Skin epidermis (tissue), 12 donors: Measurements from ENCODE around the gene SNPH.

Experiments
- H3K27ac ChIP-seq, 21 experiments: fragments of 200-600 bp; sonication (generic) in 11 of 21; one replicate each; pipeline ENCODE4 v1.5.0; 2020; ENCODE audit warnings: mild to moderate bottlenecking in 3 of 21, inconsistent platforms in 2 of 21, moderate library complexity in 2 of 21
- H3K4me3 ChIP-seq, 7 experiments: fragments of 200-600 bp; sonication (generic) in 2 of 7; one replicate each; pipeline ENCODE4 v1.5.0; 2020; ENCODE audit warnings: inconsistent platforms in 2 of 7, mild to moderate bottlenecking in 2 of 7, moderate library complexity in 1 of 7

The SNPH gene

DNA sequence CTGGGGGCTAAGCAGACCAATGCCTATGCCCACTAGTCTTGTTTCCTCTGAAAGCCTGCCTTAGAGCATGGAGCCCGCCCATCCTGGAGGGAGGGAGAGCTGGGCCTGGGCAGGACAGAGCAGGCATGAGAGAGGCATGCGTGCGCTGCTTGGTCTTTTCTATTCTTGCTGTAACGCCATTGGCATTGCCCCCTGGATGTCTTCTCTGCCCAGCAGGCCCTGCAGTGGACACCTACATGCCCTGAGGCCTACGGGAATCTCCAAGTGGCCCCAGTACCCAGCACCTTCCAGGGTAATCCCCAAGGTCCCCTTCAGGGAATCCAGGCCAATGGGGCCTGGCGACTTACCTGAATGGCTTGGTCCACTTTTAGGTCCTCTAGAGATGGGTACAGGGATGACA is 53.9 kb downstream of the SNPH start:
- Histone ChIP-seq H3K27ac (no peak overlapping the region), H3K4me3 (no peak overlapping the region)

- Histone ChIP-seq H3K27ac (peak overlapping the region in 2 of 21 experiments; percentile 7 to 63), H3K4me3 (no peak overlapping the region)
These were observed 55.0 kb downstream of the SNPH start for GRCh38 chr20:1320902-1321653.

DNA sequence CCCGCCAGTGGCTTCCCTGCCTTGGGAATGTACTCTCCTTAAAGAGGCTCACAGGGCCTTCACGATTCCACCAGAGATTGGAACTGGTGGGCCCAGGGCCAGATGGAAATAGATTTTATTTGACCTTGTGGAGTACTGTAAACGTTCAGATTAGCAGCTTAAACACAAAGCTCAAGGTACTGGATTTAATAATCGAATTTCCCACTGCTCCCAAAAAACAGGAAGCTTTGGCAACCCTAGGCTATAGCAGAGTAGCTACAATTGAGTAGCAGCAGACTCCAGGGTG is 55.5 kb downstream of the SNPH start:
- H3K4me3 ChIP-seq: no peak overlapping the region
- H3K27ac ChIP-seq: peak overlapping the region in 5 of 21 experiments; percentile 63 to 99 (median 78)

DNA sequence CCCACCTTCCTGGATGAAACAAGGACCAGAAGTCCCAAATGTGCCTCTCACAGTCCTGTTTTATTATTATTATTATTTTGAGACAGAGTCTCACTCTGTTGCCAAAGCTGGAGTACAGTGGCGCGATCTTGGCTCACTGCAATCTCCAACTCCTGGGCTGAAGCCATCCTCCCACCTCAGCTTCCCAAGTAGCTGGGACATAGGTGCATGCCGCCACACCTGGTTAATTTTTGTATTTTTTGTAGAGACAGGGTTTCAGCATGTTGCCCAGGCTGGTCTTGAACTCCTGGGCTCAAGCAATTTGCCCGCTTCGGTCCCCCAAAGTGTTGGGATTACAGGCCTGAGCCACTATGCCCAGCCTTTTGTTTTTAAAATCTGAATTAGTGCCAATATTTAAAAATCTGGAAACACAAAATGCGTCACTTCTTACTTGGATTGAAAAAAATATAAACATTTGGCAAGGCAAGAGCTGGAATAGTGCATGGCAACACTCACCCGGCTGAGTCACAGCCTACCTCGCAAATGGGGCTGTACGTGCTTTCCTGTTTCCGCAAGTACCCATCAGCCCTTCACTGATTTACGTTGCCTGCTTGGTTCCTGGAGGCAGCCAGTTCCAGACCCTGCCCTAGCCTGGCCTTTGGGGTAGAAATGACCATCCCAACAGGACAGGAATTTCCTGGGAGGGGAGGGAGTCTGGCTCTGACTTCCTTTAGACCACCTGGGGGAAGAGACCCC is 56.6 kb downstream of the SNPH start:
- H3K27ac ChIP-seq: peak overlapping the region in 19 of 21 experiments; percentile 52 to 99 (median 78)
- no peak overlapping the region for H3K4me3 ChIP-seq

- no peak overlapping the region for H3K4me3 ChIP-seq
- peak overlapping the region in 19 of 21 experiments; percentile 52 to 99 (median 78) for H3K27ac ChIP-seq
These were observed 57.2 kb downstream of the SNPH start for GRCh38 chr20:1323256-1323655.

GRCh38 chr20:1323830-1324597 is 57.9 kb downstream of the SNPH start:
- peak overlapping the region in 16 of 21 experiments; percentile 8 to 99 (median 98) for H3K27ac ChIP-seq
- no peak overlapping the region for H3K4me3 ChIP-seq

- H3K27ac ChIP-seq: peak overlapping the region in 19 of 21 experiments; percentile 62 to 99 (median 98)
- peak overlapping the region; percentile 57 to 77 (median 65) for H3K4me3 ChIP-seq
These were observed 58.6 kb downstream of the SNPH start for GRCh38 chr20:1324598-1325172.

GRCh38 chr20:1325173-1326030 is 59.3 kb downstream of the SNPH start:
- H3K27ac ChIP-seq: peak overlapping the region; percentile 93 to 99 (median 98)
- H3K4me3 ChIP-seq: peak overlapping the region; percentile 57 to 77 (median 65)

GRCh38 chr20:1326031-1326930 is 60.2 kb downstream of the SNPH start:
- Histone ChIP-seq H3K27ac (peak overlapping the region; percentile 34 to 99 (median 98)), H3K4me3 (peak overlapping the region; percentile 57 to 77 (median 65))

GRCh38 chr20:1327241-1327653 is 61.2 kb downstream of the SNPH start:
- Histone ChIP-seq H3K27ac (peak overlapping the region in 20 of 21 experiments; percentile 3 to 99 (median 98)), H3K4me3 (peak overlapping the region in 1 of 7 experiments; percentile 64)

DNA sequence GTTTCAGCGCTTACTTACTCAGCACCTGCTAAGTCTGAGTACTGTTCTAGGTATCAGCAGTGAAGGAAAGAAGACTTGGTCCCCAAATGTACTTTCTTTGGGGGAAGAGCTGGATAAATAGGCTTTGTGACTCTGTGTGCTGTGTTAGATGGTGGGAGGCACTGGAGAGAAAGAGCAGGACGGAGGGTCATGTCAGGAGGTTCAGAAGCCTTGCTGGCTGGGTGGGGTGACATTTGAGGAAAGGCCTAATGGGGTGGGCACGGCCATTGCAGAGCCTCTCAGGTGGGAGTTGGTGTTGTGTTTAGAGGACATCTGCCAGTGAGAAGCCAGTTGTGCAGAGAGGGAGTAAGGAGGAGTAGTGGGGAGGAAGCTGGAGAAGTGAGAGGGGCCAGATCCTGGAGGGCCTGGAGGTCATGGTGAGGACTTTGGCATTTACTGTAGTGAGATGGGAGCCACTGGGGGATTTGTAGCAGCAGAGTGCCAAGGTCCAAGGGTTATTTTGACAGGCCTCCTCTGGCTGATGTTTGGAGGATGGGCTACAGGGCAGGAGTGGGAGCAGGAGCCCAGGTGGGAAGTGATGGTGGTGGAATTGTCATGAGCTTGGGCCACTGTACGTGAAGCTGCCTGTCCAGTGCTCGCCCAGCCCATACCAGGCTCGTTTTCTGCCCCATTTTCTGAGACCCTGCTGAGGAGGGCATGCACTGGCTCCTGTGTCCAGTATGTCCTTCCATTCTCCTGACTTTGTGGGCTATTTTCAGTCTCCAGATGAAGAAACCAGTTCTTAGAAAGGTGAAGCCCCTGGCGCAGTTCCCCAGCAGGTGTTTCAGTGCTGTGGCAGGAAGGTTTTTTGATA is 62.0 kb downstream of the SNPH start:
- Histone ChIP-seq H3K27ac (peak overlapping the region; percentile 25 to 99 (median 96)), H3K4me3 (peak overlapping the region in 5 of 7 experiments; percentile 9 to 31 (median 12))

DNA sequence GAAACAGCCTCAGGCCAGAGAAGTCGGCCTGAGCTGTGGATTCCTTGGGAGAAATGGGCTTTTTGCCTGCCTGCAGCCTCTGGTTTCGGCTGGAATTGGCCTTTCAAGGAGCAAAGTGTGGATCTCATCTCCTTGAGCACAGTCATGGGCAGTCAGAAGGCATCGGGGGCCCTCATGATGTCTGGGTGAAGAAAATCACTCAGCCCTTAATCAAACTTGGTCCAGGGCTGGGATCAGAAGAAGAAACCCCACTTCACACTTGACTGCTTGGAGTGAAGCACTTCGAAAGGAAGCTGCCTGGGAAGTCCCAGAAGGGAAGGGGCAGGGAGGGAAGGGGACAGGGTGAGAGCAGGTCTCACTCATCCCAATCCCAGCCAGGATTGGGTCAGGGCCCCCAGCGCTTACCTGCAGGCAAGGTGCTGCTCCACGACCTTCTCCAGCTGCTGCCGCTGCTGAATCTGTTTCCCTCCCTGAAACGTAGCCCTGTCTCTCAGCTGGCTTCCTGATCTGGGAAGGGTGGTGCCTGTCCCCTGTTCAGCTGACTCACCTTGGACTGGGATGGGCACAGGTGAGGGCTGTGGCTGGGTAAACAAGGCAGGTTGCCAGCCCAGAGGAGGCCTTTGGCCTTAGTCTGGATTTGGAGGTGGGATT is 62.7 kb downstream of the SNPH start, which contains the start of gene SDCBP2:
Gene SDCBP2 (minus strand): TSS at position 460 of the 651 bp plus-strand sequence. CDS start 8,723 bp downstream, outside the sequence.
- H3K4me3 ChIP-seq: peak within 1 kb of the TSS in 5 of 7 experiments; percentile 9 to 31 (median 12)
- peak within 1 kb of the TSS; percentile 25 to 99 (median 96) for H3K27ac ChIP-seq

DNA sequence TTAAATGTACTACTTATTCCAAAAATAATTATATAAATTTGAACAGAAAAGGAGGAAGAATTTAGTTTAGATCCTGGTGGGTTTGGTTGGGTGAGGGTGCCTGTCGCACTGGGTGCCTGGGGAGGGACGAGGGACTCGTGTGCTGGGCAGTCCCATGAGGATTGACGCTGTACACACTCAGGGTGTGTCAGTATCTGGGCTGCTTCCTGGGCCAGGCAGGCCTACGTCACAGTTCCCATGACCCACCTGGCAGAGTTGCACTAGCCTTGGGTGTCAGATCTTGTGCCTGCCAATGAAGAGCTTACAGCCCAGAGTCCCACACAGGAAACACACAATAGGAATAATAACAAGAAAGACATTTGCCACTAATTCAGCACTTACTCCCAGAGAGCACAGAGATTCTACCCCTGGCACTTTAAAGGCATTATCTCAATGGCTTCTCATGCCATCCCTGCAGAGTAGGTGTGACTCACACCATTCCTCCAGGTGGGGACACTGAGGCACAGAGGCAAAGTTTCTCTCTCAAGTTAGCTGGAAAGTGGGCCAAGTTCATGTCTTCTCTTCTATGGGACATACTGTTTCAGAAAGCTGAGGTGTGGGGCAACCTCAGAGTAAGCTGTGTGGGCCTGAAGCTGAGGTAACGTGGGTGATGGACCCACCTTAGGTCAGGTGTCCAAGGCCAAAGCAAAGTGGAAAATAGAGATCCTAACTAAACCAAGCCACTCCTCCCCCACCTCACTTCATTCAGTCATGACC is 64.2 kb downstream of the SNPH start:
- Histone ChIP-seq H3K27ac (peak overlapping the region in 20 of 21 experiments; percentile 25 to 99 (median 96)), H3K4me3 (no peak overlapping the region)

DNA sequence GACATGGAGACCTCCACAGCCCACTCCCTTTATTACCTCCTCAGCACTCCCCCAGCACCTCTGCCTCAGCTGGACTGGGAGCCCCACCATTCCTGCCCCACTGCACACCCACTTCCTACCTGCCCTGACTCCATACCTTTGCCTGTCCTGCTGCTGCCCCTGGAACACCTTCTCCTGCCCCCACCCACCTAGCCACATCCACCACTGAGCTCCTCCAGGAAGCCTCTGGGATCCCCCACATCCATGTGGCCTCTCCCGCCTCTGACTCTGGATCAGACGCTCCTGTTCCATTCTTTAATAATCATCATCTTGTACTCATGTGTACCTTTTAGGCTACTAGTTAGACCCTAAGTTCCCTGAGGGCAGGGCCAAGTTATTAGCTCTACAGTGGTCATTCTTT is 65.0 kb downstream of the SNPH start:
- H3K27ac ChIP-seq: peak overlapping the region in 11 of 21 experiments; percentile 27 to 99 (median 99)
- no peak overlapping the region for H3K4me3 ChIP-seq

DNA sequence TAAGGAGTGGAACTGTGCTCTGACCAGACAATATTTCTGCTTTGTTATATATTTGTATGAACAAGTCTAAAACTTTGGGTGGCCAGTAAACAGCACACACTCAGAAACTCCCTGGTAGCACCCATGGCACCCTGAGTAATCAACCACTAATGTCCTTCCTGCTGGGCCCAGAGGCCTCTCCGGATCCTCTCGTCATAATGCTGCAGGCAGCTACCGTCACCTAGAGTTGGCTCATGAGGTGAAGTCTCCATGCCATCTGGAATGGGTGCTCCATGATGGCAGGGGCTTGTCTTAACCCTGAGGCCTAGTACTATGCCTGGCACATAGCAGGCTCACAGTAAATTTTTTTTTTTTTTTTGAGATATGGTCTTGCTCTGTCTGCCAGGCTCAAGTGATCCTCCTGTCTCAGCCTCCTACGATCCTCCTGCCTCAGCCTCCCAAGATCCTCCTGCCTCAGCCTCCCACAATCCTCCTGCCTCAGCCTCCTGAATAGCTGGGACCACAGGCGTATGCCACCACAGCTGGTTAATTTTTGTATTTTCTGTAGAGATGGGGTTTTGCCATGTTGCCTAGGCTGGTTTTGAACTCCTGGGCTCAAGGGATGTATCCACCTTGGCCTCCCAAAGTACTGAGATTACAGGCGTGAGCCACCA is 65.8 kb downstream of the SNPH start:
- H3K4me3 ChIP-seq: no peak overlapping the region
- H3K27ac ChIP-seq: peak overlapping the region in 9 of 21 experiments; percentile 5 to 99 (median 99)
